NCI-H774 (cell line): ENCODE results near the gene UNC5B.

Experiments
- DNase-seq: peaks from one replicate; lab custom pipeline; 2025; lab: John Stamatoyannopoulos, UW

Gene UNC5B

GRCh38 chr10:71239946-71240795 is 27.8 kb downstream of the UNC5B start:
- DNase-seq = no peak

GRCh38 chr10:71241114-71241829 is 28.9 kb downstream of the UNC5B start:
- DNase-seq = no peak

- no peak for DNase-seq
Measured at GRCh38 chr10:71241830-71242621, 29.7 kb downstream of the UNC5B start.

- no peak for DNase-seq
Measured at GRCh38 chr10:71242622-71243009, 30.2 kb downstream of the UNC5B start.

GRCh38 chr10:71243756-71244395 is 31.5 kb downstream of the UNC5B start:
- no peak for DNase-seq

GRCh38 chr10:71244431-71245419 is 32.4 kb downstream of the UNC5B start:
- no peak for DNase-seq

- DNase-seq = no peak
Measured at GRCh38 chr10:71245420-71246325, 33.3 kb downstream of the UNC5B start.

GRCh38 chr10:71246591-71247413 is 34.4 kb downstream of the UNC5B start:
- DNase-seq = no peak

GRCh38 chr10:71247414-71247705 is 35.0 kb downstream of the UNC5B start:
- no peak for DNase-seq

- no peak for DNase-seq
Measured at GRCh38 chr10:71247804-71248203, 35.4 kb downstream of the UNC5B start.

- no peak for DNase-seq
Measured at GRCh38 chr10:71248210-71248609, 35.8 kb downstream of the UNC5B start.

GRCh38 chr10:71249996-71250395 is 37.6 kb downstream of the UNC5B start:
- no peak for DNase-seq

- DNase-seq = no peak
Measured at GRCh38 chr10:71250405-71250804, 38.0 kb downstream of the UNC5B start.

GRCh38 chr10:71250842-71251241 is 38.5 kb downstream of the UNC5B start:
- no peak for DNase-seq

GRCh38 chr10:71251319-71251718 is 38.9 kb downstream of the UNC5B start:
- no peak for DNase-seq

- DNase-seq = no peak
Measured at GRCh38 chr10:71252220-71252619, 39.9 kb downstream of the UNC5B start.

- no peak for DNase-seq
Measured at GRCh38 chr10:71253981-71254818, 41.8 kb downstream of the UNC5B start.
